ENCODE results near the gene RUNDC3A.

GRCh38 chr17:44279346-44279665 is 29.1 kb upstream of the RUNDC3A start:
- no peak for TF ChIP-seq CTCF (conservative IDR thresholded peaks at IDR 0.05 in 1 of 2, IDR thresholded peaks at IDR 0.05 in 1 of 2; ENCODE audit: extremely low read depth in 1 of 2, insufficient read depth in 1 of 2, low read depth in 1 of 2, low read length in 2 of 2)
- TF ChIP-seq EZH2 (IDR thresholded peaks at IDR 0.05; ENCODE audit: borderline replicate concordance, low read length) = no peak
